ENCODE results near the gene POLR2M.
A peak's percentile ranks its signal among the peaks of the same experiment; 100 is the strongest.

Gene POLR2M

DNA sequence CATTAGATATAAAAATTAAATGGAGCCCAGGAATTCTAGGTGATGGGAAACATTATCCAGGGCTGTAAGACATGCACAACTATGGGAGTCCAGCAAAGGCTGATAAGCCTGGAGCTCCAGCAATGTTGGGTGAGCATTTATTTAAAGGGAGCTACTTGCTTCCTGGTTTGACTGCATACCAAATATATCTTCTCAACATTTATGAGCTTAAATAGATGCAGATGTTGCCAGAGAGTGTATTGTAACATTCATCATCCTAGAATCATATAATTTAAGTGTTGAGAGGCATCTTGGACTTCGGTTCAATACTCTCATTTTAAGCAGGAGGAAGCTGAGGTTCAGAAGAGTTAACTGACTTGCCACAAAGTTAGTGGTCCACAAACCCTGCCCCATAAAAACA is 12.2 kb upstream of the POLR2M start:
- DNase-seq, result no peak

DNA sequence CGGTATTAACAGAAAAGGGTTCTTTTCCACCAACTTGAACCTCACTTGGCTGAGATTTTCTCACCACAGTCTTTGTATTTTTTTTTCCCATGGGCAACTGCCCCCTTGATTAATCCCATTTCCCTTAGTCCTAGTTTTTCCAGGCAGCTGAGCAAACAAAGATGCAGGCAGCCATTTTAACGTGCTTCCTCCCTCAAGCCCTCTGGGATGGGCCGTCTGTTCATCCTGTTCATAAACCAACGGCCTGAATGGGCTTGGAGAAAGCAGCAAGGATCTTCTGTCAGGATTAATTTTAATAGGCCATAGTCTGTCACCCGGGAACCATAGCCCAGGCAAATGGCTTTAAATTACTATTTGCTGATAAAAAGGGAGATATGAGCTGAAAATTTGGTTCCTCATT is 10.4 kb upstream of the POLR2M start:
- DNase-seq, result no peak

DNA sequence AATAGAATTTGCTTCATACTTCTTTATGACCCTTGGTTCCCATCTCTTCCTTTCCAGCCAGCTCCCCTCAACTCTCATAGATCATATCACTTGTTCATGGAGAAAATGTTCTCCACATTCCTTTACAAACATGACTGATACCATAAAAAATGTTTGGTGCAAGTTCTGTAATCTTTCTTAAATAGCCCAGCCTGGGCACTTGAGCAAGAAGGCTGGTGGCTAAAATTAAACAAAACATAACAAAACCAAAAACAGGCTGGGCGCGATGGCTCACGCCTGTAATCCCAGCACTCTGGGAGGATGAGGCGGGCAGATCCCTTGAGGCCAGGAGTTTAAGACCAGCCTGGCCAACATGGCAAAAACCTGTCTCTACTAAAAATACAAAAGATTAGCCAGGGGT is 8.9 kb upstream of the POLR2M start:
- DNase-seq, result no peak

DNA sequence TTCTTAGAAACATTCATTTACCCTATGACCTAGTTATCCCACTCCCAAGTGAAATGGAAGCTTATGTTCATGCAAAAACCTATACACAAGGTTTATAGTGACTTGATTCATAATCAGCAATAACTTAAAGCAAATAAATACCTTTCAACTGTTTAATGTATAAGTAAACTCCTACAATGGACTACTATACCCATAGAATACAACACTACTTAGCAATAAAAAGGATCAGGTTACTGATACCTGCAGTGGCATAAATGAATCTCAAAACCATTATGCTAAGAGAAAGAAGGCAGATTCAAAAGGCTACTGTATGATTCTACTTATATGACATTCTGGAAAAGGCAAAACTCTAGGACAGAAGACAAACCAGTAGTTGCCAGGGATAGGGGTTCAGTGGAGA is 8.3 kb upstream of the POLR2M start:
- no peak for DNase-seq

DNA sequence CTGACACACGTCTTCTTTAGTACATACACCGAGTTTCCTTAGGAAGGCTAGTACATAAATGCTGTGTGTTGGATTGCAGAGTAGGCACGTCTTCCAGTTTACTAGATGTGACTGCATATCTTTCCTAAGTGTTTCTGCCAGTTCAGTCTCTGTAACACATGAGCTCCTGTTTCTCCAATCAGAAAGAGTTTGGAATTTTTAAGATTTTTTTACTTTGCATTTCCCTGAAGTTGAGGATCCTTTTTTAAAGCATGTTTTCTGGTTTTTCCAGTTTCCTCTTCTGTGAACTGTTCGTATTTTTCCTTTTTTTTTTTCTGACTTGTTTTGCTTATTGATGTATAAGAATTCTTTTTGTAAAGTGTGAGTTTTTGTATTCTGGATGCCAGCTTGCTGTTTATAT is 7.5 kb upstream of the POLR2M start:
- DNase-seq, result no peak

DNA sequence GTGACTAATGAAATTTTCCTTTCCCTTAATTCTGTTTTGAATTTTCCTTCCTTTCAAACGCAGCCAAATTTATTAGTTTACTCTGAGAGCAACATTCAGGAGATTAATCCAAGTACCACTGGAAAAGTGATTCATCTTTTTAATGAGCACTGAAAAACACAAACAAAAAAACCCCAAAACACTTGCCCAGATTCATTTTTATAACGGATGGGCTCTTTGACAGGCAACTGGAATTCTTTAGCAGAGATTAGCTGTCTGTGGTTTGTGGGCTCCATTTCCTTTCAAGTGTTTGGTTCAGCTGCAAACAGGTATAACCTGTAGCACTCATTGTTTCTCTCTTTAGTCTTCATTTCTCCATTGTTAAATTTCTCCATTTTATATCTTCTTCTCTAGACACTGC is 3.1 kb upstream of the POLR2M start:
- peak; percentile 53 for DNase-seq

DNA sequence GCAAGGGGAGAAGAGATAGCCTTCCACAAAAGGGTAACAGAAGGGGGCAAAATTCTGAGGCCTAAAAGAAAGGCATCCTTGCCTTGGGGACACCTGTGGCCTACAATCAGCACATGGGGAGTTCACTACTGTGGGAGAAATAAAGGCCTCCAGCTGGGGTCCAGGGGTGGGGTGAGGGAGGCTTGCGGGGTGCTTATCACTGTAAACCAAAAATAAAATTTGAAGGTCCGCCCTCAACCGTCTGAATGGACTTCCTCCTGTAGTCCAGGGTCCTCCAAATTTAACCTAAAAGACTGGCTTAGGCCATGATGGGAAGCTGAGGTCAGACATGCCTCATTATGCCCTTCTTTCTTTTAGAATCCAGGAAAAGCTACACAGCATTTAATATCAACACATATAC is 2.1 kb upstream of the POLR2M start:
- no peak for DNase-seq

DNA sequence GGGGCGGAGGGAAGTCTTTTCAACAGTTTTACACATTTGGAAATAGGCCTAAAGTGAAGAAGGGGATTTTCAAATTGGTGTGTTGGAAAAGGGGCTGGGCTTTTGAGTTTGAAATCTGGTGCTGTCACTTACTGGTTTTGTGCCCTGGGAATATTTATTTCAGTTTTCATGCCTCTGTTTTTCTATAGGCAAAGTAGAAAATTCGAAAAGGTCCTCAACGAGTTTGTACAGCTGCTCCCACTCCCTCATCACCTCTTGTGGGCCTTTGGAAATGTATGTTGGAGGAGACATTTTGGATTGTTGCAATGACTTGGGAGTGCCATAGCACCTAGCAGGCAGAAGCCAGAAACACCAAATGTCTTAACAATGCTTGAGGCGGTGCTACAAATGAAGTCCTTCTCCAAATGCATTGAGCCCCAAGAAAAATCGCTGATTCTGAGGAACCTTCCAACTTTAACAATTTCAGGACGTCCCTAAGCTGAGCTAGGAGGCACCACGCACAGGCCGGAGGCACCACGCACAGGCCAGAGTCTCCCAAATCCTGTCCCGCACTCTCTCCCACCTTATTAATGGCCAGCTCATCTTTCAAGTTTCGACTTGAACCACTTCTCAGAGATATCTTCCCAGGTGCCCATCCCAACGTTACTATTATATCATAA is 639 bp upstream of the POLR2M start:
- no peak for DNase-seq

DNA sequence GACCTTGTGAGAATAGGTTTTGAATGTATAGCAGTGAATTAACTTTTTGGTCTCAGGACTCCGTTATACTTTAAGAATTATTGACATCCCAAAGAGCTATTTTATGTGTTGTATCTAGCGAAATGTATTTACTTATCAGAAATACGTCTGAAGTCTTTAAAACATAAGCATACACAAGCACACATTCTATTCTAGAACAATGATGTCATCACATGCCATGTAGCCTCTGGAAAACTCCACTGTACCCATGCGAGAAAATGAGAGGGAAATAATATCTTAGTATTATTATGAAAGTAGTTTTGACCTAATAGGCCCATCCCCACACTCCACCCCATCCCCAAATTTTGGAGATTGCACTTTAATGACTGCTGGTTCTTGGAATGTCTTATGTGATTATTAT is 1.5 kb downstream of the POLR2M start:
- DNase-seq, result no peak

DNA sequence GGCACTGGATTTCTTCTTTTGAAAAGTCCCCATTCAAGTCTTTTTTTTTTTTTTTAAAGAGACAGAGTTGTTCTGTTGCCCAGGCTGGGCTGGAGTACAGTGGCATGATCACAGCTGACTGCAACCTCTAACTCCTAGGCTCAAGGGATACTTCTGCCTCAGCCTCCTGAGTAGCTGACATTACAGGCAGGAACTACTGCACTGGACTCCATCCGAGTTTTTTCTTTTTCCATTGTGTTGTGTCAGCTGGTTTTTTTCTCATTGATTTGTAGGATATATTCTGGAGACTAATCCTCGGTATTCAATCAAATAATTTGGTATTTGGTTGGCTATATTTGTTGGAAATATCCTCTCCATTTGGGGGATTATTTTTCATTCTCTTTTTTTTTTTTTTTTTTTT is 11.8 kb downstream of the POLR2M start:
- DNase-seq, result no peak

DNA sequence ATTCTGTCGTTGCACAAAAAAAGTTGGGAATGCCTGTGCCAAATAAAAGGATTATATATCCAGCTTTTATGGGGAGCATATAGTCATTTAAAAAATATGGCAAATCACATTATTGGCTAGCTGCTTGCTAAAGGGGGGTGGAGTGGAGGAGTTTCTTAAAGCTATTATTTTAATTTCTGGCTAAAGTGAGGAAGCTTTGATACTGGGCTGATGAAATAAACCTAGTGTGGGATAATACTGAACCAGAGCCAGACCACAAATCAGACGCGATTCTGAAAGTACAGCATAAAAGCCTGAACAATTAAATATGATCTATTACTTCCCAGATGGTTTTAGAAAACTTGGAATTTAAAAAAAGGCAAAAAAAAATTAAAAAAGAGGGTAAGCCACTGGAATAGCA is 14.4 kb downstream of the POLR2M start:
- DNase-seq, result no peak

DNA sequence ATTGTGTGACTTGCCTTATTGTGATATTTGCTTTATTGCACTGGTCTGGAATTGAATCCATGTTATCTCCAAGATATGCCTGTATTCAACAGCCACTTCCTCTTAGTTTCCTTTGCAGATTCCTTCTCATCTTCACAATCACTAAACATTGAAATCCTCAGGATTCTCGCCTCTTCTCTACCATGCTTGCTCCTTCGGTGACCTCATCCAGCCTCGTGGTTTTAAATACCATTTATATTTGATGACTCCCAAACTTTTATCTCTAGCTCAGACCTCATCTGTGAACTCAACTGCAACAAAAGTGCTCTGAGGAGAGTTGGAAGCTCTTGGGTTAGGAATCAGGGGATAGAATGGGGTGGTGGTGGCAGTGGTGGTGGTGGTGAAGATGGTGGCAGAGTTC is 19.9 kb downstream of the POLR2M start:
- no peak for DNase-seq

DNA sequence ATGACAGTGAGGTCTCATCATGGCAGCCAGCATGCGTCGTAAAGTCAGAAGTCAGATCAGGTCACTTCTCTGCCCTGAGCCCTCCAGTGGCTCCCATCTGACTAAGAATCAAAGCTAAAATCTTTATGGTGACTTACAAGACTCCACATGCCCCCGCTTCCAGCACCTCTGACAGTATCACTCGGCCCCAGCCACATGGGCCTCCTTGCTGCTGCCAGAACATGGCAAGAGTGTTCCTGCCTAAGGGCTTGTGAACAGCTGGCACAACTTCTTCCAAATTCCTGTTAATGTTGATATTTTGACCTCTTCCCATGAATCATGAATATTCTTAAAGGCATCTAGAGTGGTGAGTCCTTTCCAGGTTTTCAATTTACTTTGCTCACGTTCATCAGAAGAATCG is 20.5 kb downstream of the POLR2M start:
- no peak for DNase-seq

DNA sequence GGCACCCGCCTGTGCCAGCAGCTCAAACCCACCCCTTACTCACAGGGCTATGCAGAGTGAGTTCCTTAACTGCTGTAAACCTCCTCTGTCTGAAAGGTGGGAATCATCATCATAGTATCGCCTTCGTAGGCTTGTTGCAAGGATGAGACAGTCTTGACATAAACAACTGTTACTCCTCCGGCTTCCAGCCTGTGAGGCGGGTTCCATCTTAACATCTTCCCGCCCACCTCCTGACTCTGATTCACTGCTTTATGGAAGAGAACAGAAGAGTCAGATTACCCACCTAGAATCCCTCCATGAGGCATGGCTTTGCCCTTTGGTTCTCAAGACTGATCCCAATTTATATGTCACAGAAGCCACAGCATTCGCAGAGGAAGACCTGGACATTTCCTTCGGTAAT is 21.9 kb downstream of the POLR2M start:
- DNase-seq, result no peak

DNA sequence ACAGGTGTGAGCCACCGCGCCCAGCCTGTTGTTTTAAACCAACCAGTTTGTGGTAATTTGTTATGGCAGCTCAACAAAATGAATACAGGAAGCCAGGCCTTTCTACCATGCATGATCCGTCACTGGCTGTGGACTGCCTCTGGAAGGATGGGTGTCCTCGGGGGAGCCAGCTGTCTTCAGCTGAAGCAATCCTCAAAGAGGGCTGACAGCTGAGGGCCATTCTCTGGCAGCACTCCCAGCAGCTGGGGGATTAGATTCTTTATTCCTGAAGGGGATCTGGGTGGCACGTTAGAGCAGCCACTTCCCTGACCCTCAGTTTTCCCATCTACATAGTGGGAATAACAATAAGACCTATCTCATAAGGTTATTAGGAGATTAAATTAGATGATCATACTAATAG is 24.4 kb downstream of the POLR2M start:
- no peak for DNase-seq

DNA sequence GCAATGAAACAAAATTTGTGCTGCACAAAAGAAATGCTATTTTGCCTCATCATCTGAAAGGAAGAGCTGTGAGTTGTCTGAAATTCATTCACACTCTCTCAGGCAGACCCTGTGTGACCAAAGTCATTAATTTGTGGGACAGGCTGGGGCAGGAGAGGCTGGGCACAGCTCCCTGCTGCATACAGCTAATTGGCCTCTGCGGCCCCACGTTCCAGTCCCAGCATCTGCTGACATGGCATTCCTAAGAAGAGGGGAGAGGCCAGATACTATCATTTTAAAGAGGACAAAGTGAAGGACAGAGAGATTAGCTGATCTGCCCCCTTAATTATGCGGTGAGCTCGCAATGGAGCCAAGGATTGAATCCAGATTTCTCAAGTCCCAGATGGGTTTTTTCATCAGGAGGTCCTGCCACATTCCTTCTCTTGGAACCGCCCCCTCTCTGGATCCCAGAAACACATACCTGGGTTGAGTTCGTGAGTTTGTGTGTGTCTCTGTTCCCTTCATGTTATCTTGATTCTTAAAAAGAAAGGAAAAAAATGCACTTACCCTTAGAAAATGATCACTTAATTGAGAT is 25.1 kb downstream of the POLR2M start:
- no peak for DNase-seq

DNA sequence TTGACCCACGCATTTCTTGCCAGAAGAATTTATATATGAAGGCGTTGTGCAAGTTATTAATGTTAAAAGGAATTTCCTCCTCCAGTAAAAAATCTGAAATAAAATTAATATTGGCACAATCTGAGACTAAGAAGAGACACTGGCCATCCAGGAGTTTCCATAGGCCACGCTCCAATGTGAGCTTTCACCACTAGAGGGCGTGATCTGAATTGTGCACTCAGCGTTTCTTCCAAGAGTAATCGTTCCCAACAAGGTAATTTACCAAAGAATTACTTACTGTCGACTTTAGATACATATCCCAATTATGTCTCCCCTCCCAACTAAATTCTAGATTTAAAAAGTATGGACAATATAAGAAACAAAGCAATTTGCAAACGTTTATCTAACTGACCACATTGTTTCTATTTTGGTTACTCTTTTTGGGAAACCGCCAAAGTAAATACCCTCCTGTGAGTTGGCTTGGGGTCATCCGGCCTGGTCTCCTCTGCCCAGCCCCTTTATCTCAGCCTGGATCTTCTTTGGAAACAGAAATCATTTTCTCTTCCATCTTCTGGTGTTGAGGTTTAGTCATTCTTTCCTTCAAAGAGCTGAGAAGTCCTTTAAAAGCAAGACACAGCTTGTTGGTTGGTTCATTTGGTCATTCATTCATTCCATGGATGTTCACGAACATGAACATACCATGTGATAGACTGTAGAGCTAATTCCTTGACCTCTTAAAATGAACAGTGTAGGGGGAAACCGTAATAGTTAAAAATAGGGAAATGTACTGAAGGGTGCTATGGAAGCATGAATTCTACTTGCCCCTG is 26.2 kb downstream of the POLR2M start:
- peak; percentile 42 for DNase-seq

DNA sequence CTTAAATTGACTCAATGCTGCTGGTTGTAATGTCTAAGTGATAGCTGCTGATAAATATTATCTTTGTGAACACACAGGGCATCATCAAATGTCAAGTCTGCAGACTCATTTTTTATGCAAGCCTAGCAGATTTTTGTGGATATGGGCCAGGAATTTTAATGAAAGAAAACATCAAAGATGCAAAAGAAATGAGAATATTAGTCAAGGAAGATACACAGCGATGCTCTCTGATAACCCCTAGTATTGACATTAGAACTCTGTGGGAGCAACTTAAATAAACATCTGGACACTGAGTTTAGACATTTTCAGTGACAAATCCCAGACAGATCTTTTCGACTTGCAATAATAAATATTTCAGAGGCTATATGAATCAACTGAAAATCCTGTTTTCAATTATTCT is 28.3 kb downstream of the POLR2M start:
- no peak for DNase-seq

DNA sequence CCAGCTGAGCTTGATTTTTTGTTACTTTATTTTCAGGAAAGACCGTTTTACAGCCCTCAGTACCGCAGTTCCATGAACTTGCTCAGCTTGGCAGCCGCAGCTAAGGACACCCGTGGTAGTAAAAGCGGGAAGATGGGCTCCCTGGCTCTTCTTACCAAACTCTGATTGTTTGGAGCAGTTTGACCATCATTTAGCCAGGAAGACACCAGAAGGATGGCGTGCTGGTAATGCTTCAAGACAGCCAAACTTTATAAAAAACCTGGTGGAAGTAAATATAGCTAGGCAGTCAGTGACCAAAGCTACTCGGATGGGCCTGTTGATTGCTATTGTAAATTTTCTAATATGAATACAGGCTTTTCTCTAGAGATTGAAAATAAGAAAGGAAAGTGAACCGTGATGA is 28.9 kb downstream of the POLR2M start:
- no peak for DNase-seq

DNA sequence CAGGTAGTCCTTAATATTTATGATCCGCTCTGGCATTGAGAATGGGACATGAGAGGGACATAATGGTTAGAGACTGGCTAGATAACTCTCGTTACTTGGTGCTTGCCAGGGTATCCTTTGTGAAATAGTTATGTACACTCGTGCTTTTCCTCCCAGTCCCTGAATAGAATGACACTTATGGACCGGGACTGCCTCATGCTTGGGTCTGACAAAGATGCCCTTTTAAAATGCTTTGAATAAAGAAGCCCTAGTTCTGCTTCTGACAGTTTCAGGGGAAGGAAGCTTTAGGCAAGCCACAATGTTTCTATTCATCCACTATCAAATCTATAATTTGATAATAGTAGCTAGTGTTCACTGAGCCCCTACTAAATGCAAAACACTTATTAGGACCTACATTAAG is 29.4 kb downstream of the POLR2M start:
- DNase-seq, result no peak

DNA sequence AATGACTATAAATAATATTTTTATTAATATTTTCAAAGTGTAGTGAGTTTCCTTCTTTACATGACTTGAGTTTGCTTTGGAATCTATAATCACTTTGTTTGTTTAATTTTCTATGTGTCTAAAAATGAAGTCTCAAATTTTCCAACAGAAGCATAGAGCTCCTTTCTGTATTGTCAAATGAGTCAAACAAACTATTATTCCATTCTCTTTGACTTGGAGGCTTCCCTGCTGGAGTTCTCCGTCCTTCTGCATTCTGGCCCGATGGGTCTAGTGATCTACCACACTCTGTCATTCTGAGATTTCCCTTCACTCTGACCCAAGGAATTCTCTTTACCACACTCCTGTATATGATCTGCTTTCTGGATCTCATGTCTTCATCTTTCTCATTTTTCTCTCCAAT is 30.1 kb downstream of the POLR2M start:
- no peak for DNase-seq

DNA sequence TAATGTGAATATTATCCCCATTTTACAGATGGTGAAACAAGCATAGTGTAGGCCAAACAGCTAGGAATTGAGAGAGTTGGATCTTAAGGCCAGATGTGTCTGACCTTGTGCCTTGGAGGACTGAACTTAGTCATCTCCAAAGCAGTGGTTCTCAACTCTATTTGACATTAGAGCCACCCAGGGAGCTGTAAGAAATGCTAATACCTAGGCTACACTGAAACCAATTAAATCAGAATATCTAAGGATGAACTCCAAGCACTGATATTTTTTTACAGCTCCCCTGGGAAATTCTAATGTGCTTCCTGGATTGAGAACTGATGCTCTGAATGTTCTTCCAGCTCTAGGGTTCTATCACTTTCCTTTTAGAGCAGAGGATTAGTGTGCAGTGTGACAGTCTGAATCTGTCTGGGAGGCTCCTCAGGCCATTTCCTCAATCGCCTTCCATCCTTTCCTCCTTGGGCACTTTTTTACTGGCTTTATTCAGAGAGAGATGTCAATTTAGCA is 32.3 kb downstream of the POLR2M start:
- no peak for DNase-seq

DNA sequence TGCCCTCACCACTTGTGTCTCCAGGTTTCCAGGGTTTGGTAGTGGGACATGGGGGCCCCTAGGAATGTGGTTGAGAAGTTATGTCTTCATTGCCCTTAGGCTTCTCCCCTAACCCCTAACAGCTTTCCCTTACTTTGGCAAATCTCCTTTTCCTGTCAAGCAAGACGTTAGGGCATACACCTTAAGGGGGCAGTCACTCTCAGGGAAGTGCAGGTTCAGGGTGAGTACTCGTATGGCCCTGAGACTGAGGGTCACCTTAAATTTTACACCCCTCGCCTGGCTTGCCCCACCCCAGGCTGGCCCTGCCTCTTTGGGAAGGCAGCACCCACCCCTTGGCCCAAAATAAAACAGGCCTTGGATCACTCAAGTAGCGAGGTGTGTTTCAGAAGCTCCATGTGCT is 33.5 kb downstream of the POLR2M start:
- no peak for DNase-seq

DNA sequence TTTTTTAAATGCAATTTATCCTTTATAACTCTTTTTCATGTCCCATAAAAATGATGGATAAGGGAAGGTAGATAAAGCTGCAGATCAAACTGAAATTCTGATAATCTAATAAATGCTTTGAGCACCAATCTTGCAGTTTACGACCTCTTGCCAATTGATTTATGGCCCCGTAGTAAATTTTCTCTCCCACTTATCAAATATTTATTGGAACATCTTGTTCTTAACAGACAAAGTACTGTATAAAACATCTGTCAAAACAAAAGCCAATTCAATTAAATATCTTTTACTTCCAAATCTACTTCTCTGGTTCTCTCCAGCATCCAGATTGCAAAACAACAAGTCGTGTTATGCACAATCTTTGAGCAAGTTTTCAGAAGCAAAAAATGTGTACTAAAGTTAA is 34.6 kb downstream of the POLR2M start:
- DNase-seq, result no peak

Measured in CD4-positive, alpha-beta T cell treated with Interleukin-12 subunit alpha and Interleukin-12 subunit beta, for 1 hour (primary cell).